ENCODE measurements around the gene RAC2. TPM values are rescaled to one million over a fixed set of nuclear protein-coding genes. Genes with fewer than 3 reads are reported as not detected.

Gene RAC2
- total and polyA plus RNA-seq, 9 of the 15 experiments (the other 6 are each of a cell fraction or from before 2014, with no cell fraction given), result 22.7 to 103 (median 43.3) TPM

- TF ChIP-seq ZNF318 (IDR thresholded peaks at IDR 0.05; ENCODE audit: borderline replicate concordance in 1 of 2, low read depth in 1 of 2) (no peak), HMBOX1 (IDR thresholded peaks at IDR 0.05) (no peak)
These were observed 21.6 kb downstream of the RAC2 start (continued) for GRCh38 chr22:37222440-37222971.

Measured in K562 (cell line).